Measurements from ENCODE around the gene HOXA9. TPM values are rescaled to one million over a fixed set of nuclear protein-coding genes. Genes with fewer than 3 reads are reported as not detected.

The HOXA9 gene
- total RNA-seq, 4 donors from 2014 or later = 25.7 to 71.2 (median 46.1) TPM

DNA sequence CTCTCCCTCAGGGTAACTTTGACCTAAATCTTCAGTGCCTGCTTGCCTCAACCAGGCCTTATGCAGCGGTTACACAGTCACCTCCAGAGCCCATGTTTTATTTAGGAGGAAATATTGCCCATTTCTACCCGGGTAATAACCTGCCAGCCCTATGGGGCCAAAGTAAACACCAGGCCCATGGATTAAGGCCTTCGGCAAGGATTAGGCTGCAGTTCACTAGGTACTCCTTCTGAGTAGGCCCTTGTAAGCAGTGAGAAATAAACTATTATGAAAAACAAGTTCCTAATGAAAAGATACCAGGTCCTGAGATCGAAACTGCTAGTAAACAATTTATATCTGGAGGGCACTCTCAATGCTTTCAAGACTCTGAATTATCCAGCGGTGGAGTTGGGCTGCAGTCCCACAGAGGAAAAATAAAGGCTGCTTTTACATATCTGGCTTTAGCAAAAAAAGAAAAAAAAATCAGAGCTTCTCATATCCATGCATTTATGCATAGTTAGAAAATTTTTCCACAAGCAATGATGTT is 12.5 kb upstream of the HOXA9 start:
- H3K27ac ChIP-seq = peak overlapping the region in 2 of 4 donors; percentile 44 to 88
- H3K27me3 ChIP-seq = peaks cover 0 to 17% of the 10 kb centered on the region in 2 donors
- H3K4me1 ChIP-seq = peaks cover 0 to 24% (median 10%) of the 10 kb centered on the region in 4 donors
- DNase-seq = peak in 1 of 3 donors; percentile 23
- TF ChIP-seq POLR2A (IDR thresholded peaks at IDR 0.05) = no peak
- TF ChIP-seq, protein P1, sequence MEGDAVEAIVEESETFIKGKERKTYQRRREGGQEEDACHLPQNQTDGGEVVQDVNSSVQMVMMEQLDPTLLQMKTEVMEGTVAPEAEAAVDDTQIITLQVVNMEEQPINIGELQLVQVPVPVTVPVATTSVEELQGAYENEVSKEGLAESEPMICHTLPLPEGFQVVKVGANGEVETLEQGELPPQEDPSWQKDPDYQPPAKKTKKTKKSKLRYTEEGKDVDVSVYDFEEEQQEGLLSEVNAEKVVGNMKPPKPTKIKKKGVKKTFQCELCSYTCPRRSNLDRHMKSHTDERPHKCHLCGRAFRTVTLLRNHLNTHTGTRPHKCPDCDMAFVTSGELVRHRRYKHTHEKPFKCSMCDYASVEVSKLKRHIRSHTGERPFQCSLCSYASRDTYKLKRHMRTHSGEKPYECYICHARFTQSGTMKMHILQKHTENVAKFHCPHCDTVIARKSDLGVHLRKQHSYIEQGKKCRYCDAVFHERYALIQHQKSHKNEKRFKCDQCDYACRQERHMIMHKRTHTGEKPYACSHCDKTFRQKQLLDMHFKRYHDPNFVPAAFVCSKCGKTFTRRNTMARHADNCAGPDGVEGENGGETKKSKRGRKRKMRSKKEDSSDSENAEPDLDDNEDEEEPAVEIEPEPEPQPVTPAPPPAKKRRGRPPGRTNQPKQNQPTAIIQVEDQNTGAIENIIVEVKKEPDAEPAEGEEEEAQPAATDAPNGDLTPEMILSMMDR (IDR thresholded peaks at IDR 0.05) = no peak
- H3K36me3 ChIP-seq = no peaks in the 10 kb centered on the region
- no peaks in the 10 kb centered on the region for H3K9me3 ChIP-seq
- peak overlapping the region in 2 of 4 donors; percentile 33 to 38 for H3K4me3 ChIP-seq

GRCh38 chr7:27176962-27177794 is 11.8 kb upstream of the HOXA9 start:
- H3K9me3 ChIP-seq = no peaks in the 10 kb centered on the region
- peak overlapping the region in 2 of 4 donors; percentile 44 to 88 for H3K27ac ChIP-seq
- peak overlapping the region in 2 of 4 donors; percentile 33 to 38 for H3K4me3 ChIP-seq
- H3K27me3 ChIP-seq = peaks cover 0 to 12% of the 10 kb centered on the region in 2 donors
- TF ChIP-seq, protein P1 (IDR thresholded peaks at IDR 0.05) = no peak
- TF ChIP-seq POLR2A (IDR thresholded peaks at IDR 0.05) = no peak
- H3K4me1 ChIP-seq = peaks cover 0 to 24% (median 11%) of the 10 kb centered on the region in 4 donors
- DNase-seq = peak in 2 of 3 donors; percentile 50 to 61
- no peaks in the 10 kb centered on the region for H3K36me3 ChIP-seq

GRCh38 chr7:27176524-27176845 is 11.1 kb upstream of the HOXA9 start:
- H3K9me3 ChIP-seq = no peaks in the 10 kb centered on the region
- H3K27me3 ChIP-seq = peaks cover 0 to 12% of the 10 kb centered on the region in 2 donors
- H3K4me3 ChIP-seq = peak overlapping the region in 1 of 4 donors; percentile 34
- H3K4me1 ChIP-seq = peaks cover 0 to 24% (median 11%) of the 10 kb centered on the region in 4 donors
- TF ChIP-seq POLR2A (IDR thresholded peaks at IDR 0.05) = no peak
- TF ChIP-seq, protein P1 (IDR thresholded peaks at IDR 0.05) = no peak
- H3K27ac ChIP-seq = peak overlapping the region in 2 of 4 donors; percentile 85 to 88
- no peaks in the 10 kb centered on the region for H3K36me3 ChIP-seq
- DNase-seq = no peak

GRCh38 chr7:27175626-27176523 is 10.5 kb upstream of the HOXA9 start:
- peak in 2 of 3 donors; percentile 47 to 68 for DNase-seq
- H3K27ac ChIP-seq = peak overlapping the region in 3 of 4 donors; percentile 38 to 88 (median 85)
- peaks cover 0 to 12% of the 10 kb centered on the region in 2 donors for H3K27me3 ChIP-seq
- peaks cover 0 to 24% (median 11%) of the 10 kb centered on the region in 4 donors for H3K4me1 ChIP-seq
- H3K4me3 ChIP-seq = peak overlapping the region in 2 of 4 donors; percentile 34 to 84
- no peaks in the 10 kb centered on the region for H3K36me3 ChIP-seq
- H3K9me3 ChIP-seq = no peaks in the 10 kb centered on the region
- TF ChIP-seq, protein P1 (IDR thresholded peaks at IDR 0.05) = no peak
- no peak for TF ChIP-seq POLR2A (IDR thresholded peaks at IDR 0.05)

Data from Peyer's patch (tissue), 4 donors.